ENCODE measurements around the gene MRPL1. TPM values are rescaled to one million over a fixed set of nuclear protein-coding genes. Genes with fewer than 3 reads are reported as not detected.

The MRPL1 gene
- total and polyA plus RNA-seq, 9 of the 15 experiments (the other 6 are each of a cell fraction or from before 2014, with no cell fraction given), result 38.4 to 75.7 (median 63.7) TPM

DNA sequence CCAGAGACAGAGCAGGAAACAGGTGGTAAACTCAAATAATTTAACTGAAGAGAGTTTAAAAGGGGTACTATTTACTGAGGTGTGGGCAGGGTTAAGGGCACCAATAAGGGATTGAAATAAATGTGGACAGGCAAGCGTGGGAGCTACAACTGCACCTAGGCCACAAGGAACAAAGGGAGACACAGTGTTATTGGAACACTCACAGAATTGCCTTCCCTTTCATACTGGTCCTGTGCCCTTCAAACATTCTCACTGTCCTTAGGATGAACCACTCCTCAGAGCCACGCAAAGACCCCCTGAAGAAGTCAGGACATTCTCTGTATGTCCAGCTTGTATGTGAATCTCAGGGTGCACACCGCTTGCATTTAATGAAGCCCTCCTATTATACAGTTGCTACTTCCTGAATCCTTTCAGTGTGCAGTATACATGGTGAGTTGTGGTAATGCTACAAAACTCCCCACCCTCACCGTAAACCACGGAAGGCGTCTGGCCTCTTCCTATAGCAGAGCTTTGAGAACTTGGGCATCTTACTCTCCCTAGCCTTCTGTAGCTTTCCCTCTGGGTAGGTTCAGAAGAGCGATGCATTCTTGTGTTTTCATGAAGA lies 9.6 kb upstream of the MRPL1 start:
- DNase-seq (ENCODE audit: extremely low read depth in 1 of 4, low spot score in 3 of 4), result no peak
- no peak for TF ChIP-seq SMAD3 (CRISPR knock-in tag; conservative IDR thresholded peaks at IDR 0.05)
- TF ChIP-seq ZNF589 (CRISPR knock-in tag; IDR thresholded peaks at IDR 0.05; ENCODE audit: low read depth), result no peak
- WGBS (ENCODE audit: insufficient coverage, low coverage, missing lambda C conversion rate), result 58% methylated on average over 7 of the region's 7 CpGs
- Histone ChIP-seq H3K36me3 (ENCODE audit: control insufficient read depth, insufficient read depth, low read length) (no peaks in the 10 kb centered on the region), H3K27me3 (ENCODE audit: control insufficient read depth in 2 of 2, insufficient read depth in 2 of 2, low read length in 2 of 2) (no peaks in the 10 kb centered on the region), H2AFZ (ENCODE audit: low read depth, low read length) (peak overlapping the region; percentile 75), H3K4me3 (no peak overlapping the region), H3K9me1 (ENCODE audit: control insufficient read depth, insufficient read depth, low read length) (no peaks in the 10 kb centered on the region), H3K79me2 (ENCODE audit: control insufficient read depth, insufficient read depth, low read length) (no peaks in the 10 kb centered on the region), H3K9ac (ENCODE audit: insufficient read depth in 1 of 2, low read depth in 2 of 2, low read length in 2 of 2) (no peak overlapping the region), H3K27ac (ENCODE audit: extremely low read depth, low read depth, low read length) (no peak overlapping the region), H3K9me3 (replicated peaks; ENCODE audit: control insufficient read depth, insufficient read depth, low read depth, low read length) (no peaks in the 10 kb centered on the region), H3K4me2 (ENCODE audit: insufficient read depth, low read length) (no peak overlapping the region), H4K20me1 (replicated peaks; ENCODE audit: control insufficient read depth, insufficient read depth, low read length) (no peaks in the 10 kb centered on the region), H3K4me1 (replicated peaks in 1 of 2; ENCODE audit: control insufficient read depth in 2 of 2, insufficient read depth in 2 of 2, low read length in 2 of 2) (no peaks in the 10 kb centered on the region; a peak in 1 of 5 replicates)
- ATAC-seq, result peak; percentile 74
- ChIA-PET CTCF (ENCODE audit: low intra/inter-chr PET ratio) (no interaction called here), POLR2A (interaction anchor here (3.2 kb wide), 1 partner anchor 9 kb away, joined by 22 read pairs; the partner anchor contains the start of gene MRPL1)
- no TSS peak for BruUV-seq (replicated peaks)
- intact Hi-C loops (cut with micrococcal nuclease) (no loop called here), in situ Hi-C loops (cut with MboI) (no loop called here)
- FAIRE-seq, result no peak

GRCh38 chr4:77854431-77855111 lies 8.1 kb upstream of the MRPL1 start:
- intact Hi-C loops (cut with micrococcal nuclease) (no loop called here), in situ Hi-C loops (cut with MboI) (no loop called here)
- no TSS peak for BruUV-seq (replicated peaks)
- CTCF ChIA-PET (ENCODE audit: low intra/inter-chr PET ratio), result no interaction called here
- H4K20me1 ChIP-seq (replicated peaks; ENCODE audit: control insufficient read depth, insufficient read depth, low read length), result no peaks in the 10 kb centered on the region
- H3K27me3 ChIP-seq (ENCODE audit: control insufficient read depth in 2 of 2, insufficient read depth in 2 of 2, low read length in 2 of 2), result no peaks in the 10 kb centered on the region
- H3K9me1 ChIP-seq (ENCODE audit: control insufficient read depth, insufficient read depth, low read length), result no peaks in the 10 kb centered on the region
- H3K4me1 ChIP-seq (replicated peaks in 1 of 2; ENCODE audit: control insufficient read depth in 2 of 2, insufficient read depth in 2 of 2, low read length in 2 of 2), result no peaks in the 10 kb centered on the region; a peak in 1 of 5 replicates
- no peaks in the 10 kb centered on the region for H3K79me2 ChIP-seq (ENCODE audit: control insufficient read depth, insufficient read depth, low read length)
- no peaks in the 10 kb centered on the region for H3K36me3 ChIP-seq (ENCODE audit: control insufficient read depth, insufficient read depth, low read length)
- no peak overlapping the region for H3K9ac ChIP-seq (ENCODE audit: insufficient read depth in 1 of 2, low read depth in 2 of 2, low read length in 2 of 2)
- FAIRE-seq (no peak), ATAC-seq (peak; percentile 22; the same call in 1 of the 3 replicates), DNase-seq (ENCODE audit: extremely low read depth in 1 of 4, low spot score in 3 of 4) (no peak)
- WGBS (ENCODE audit: insufficient coverage, low coverage, missing lambda C conversion rate), result 59% methylated on average over 7 of the region's 7 CpGs
- no peak overlapping the region for H3K27ac ChIP-seq (ENCODE audit: extremely low read depth, low read depth, low read length)
- no peak overlapping the region for H3K4me2 ChIP-seq (ENCODE audit: insufficient read depth, low read length)
- H3K4me3 ChIP-seq, result no peak overlapping the region
- H2AFZ ChIP-seq (ENCODE audit: low read depth, low read length), result peak overlapping the region; percentile 65
- POLR2A ChIA-PET, result no interaction called here
- H3K9me3 ChIP-seq (replicated peaks; ENCODE audit: control insufficient read depth, insufficient read depth, low read depth, low read length), result no peaks in the 10 kb centered on the region
- TF ChIP-seq NCOA1 (IDR thresholded peaks at IDR 0.05; ENCODE audit: low read depth) (no peak), SIRT6 (IDR thresholded peaks at IDR 0.05; ENCODE audit: low read depth, low read length) (no peak), BRD4 (IDR thresholded peaks at IDR 0.05) (no peak), FOXK2 (conservative IDR thresholded peaks at IDR 0.05 in 1 of 2, IDR thresholded peaks at IDR 0.05 in 1 of 2; ENCODE audit: low read depth in 2 of 2) (no peak), ZNF124 (CRISPR knock-in tag; IDR thresholded peaks at IDR 0.05) (no peak), ZBTB9 (CRISPR knock-in tag; IDR thresholded peaks at IDR 0.05) (no peak), POLR2H (tag; IDR thresholded peaks at IDR 0.05; ENCODE audit: low read depth) (no peak), SLC30A9 (CRISPR knock-in tag; IDR thresholded peaks at IDR 0.05) (no peak), SOX6 (IDR thresholded peaks at IDR 0.05) (no peak)

All from K562 (cell line).